SJCRH30 (cell line): ENCODE results near the gene LSP1. TPM values are rescaled to one million over a fixed set of nuclear protein-coding genes. Genes with fewer than 3 reads are reported as not detected.

Experiments used
- DNase-seq, 2 experiments: peaks; one replicate each; pipeline ENCODE4 v3.0.0-alpha.2; 2015 to 2020
- H3K27ac ChIP-seq: fragments of 250-450 bp; sonication (Bioruptor Pico); 2 replicates; pipeline ENCODE4 v1.5.1; 2020; ENCODE audit warnings: mild to moderate bottlenecking, moderate library complexity
- H3K27me3 ChIP-seq: fragments of 250-450 bp; sonication (Bioruptor Pico); 2 replicates; pipeline ENCODE4 v1.5.1; 2020; ENCODE audit warnings: mild to moderate bottlenecking, moderate library complexity
- H3K36me3 ChIP-seq: fragments of 250-450 bp; sonication (Bioruptor Pico); 2 replicates; pipeline ENCODE4 v1.5.1; 2020; ENCODE audit warnings: mild to moderate bottlenecking, moderate library complexity
- H3K4me1 ChIP-seq: fragments of 250-450 bp; sonication (Bioruptor Pico); 2 replicates; pipeline ENCODE4 v1.5.1; 2020; ENCODE audit warnings: mild to moderate bottlenecking, moderate library complexity
- H3K4me3 ChIP-seq: fragments of 250-450 bp; sonication (Bioruptor Pico); 2 replicates; pipeline ENCODE4 v1.5.1; 2020; ENCODE audit warnings: mild to moderate bottlenecking, moderate library complexity
- H3K9me3 ChIP-seq: fragments of 250-450 bp; sonication (Bioruptor Pico); replicated peaks from 2 replicates; pipeline ENCODE4 v1.5.1; 2020; ENCODE audit warnings: mild to moderate bottlenecking, moderate library complexity
- total RNA-seq: library from RNA; depleted of rRNA; stranded (reverse); fragments of >200 nt; shearing (Covaris generic); gene quantifications from 2 replicates; pipeline ENCODE4 v1.2.3, GENCODE V29; 2014

Gene LSP1
- total RNA-seq, 1 experiment from 2014 or later = 15.0 TPM

DNA sequence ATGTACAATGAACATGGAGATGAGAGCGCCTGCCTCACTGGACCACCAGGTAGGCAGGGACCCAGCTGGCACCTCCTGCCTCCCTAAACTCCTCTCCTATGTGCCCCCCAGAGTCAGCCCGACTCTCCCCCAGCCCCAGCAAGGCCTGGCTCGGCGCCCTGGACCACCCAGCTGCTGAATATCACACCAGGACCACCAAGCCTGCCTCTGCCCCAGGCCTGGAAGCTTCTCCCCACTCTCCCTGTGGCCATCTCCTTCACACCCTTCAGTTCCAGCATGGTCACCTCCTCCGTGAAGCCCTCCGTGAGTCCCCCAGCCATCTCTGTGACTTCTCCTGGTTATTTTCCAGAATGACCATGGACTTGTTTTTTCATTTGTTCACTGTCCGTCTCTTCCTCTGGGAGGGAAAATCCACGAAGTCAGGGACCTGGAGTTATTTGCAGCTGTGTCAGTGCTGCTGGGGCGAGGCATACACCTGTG lies 6.4 kb upstream of the LSP1 start:
- Histone ChIP-seq H3K36me3 (no peaks in the 10 kb centered on the region), H3K27ac (no peak overlapping the region), H3K4me1 (peaks cover 17% of the 10 kb centered on the region), H3K27me3 (peaks cover 11% of the 10 kb centered on the region; the same call in 1 of the 2 replicates), H3K9me3 (no peaks in the 10 kb centered on the region), H3K4me3 (no peak overlapping the region)
- peak; percentile 45 to 62 for DNase-seq

DNA sequence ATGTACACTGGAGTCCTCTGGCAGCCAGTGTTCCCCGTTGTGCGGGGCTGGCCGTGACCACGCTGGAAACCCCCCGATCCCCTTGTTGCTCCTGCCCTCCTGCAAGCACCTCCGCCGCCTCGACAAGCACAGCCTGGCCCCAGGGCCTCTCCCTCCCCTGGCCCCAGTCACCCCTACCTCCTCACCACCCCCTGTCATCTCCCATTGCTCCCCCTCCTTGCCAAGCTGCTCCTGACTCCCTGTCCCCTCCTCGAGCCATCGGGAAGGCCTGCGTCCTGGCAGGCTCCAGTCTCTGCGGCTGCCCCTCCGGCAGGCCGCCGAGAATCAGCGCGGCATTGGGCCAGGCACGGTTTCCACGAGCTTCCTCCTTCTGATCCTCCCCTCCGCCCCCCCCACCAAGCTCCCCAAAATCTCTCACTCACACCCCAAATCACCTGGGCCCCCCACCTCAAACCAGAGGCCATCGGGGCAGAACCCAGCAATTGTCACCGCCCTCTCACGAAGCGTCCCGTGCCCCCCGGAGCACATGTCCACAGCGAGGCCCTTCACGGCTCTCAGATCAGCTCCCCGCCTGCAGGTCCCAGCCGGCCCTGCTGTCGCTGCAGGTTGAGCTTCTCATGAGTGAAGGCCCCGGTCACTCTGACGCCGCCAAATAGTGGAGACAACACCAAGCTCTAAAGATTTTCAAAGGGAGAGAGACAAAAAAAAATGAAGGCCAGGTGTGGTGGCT lies 5.7 kb upstream of the LSP1 start:
- DNase-seq = no peak
- H3K4me3 ChIP-seq = no peak overlapping the region
- peaks cover 11% of the 10 kb centered on the region; the same call in 1 of the 2 replicates for H3K27me3 ChIP-seq
- H3K27ac ChIP-seq = no peak overlapping the region
- no peaks in the 10 kb centered on the region for H3K9me3 ChIP-seq
- H3K36me3 ChIP-seq = no peaks in the 10 kb centered on the region
- H3K4me1 ChIP-seq = peaks cover 17% of the 10 kb centered on the region

DNA sequence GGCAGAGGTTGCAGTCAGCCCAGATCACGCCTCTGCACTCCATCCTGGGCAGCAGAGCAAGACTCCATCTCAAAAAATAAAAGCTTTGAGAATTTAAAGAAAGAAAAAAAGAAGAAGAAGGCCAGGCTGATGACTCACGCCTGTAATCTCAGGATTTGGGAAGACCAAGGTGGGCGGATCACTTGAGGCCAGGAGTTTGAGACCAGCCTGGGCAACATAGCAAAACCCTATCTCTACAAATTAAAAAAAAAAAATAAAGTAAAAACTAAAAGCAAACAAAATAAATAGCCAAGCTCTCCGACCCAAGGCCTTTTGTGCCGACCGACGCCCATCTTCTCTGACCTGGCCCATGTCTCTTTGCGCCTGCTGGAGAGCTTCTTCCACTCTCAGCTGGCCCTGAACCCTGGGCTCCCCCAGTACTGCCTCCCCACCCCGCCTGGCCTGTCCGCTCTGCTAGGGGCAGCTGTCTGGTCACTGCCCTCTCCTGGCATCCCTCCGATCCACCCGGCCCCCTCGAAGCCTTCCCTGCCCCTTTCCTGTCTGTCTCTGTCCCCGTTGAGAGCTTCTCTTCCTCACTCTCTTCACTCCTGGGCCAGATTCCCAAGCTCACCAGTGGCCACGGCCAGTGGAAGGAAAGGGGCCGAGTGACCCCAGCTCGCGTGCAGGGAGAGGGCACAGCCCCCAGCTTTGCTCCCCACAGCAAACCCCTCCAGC lies 4.8 kb upstream of the LSP1 start:
- H3K9me3 ChIP-seq = no peaks in the 10 kb centered on the region
- peaks cover 17% of the 10 kb centered on the region for H3K4me1 ChIP-seq
- no peak overlapping the region for H3K27ac ChIP-seq
- no peak overlapping the region for H3K4me3 ChIP-seq
- no peak for DNase-seq
- no peaks in the 10 kb centered on the region for H3K36me3 ChIP-seq
- H3K27me3 ChIP-seq = peaks cover 13% of the 10 kb centered on the region; the same call in 1 of the 2 replicates

DNA sequence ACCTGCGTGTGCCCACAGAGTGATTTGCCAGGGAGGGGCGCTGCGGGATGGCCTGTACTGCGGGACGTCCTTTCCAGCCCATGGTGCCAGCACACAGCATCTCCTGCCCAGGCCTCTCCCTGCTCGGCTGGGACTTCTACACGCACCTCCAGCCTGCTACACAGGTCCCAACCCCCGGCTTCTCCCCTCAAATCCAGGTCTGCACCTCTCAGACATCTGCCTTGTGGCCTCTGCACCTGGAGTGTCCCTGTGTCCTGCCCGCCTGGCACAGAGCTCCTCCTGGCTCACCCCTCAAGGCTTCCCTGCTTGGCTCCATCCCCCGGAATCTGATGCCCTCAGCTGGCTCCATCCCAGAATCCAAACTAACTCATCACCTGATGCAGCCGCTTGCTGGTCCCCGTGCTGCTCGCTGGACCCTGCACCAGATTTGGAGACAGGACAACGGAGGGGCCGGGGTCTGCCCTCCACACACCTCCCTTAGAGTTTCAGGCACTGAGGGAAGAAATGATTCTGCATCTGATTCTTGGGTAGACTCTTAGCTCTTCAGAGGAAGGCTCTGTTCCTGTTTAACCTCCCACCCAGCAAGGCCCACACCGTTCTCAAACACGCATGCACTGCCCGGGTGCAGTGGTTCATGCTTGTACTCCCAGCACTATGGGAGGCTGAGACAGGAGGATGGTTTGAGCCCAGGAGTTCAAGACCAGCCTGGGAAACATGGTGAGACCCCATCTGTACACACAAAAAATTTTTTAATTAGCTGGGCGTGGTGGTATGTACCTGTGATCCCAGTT lies 4.0 kb upstream of the LSP1 start:
- Histone ChIP-seq H3K27ac (no peak overlapping the region), H3K36me3 (no peaks in the 10 kb centered on the region), H3K27me3 (peaks cover 19% of the 10 kb centered on the region; the same call in 1 of the 2 replicates), H3K4me1 (peaks cover 21% of the 10 kb centered on the region), H3K9me3 (no peaks in the 10 kb centered on the region), H3K4me3 (no peak overlapping the region)
- DNase-seq = no peak

DNA sequence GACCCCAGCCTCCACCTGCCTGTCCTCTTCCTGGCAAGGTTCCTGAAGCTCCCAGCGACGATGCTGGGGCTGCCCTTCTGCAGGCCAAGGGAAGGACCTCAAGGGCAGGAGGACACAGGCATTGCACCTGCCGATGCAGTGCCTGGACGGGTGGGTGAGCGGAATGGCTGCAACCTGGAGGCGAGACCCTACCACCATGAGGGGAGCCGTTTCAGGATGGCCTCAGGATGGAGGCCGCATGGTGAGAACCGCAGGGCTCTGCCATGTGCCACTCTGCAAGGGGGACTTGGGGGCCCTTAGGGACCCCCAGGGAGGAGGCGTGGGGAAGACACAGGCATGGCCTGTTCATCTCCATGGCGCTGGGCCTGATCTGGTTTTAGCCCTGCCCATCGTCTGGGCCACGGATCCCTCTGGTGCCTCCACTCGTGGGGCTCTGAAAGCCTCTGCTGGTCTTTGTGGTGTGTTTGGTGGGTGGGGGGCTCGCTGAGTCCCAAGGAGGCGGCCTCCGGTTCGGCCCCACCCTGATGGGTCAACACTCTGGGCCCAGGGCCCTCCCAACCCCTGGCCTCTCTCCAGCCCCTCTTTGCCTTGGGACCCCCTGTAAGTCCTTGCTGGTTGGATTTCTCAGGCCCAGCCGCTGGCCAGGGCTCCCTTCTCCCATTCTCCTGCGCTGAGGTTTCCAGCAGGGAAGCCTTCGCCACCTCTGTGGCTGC lies 1.3 kb upstream of the LSP1 start:
- Histone ChIP-seq H3K27me3 (peaks cover 31% of the 10 kb centered on the region; the same call in 1 of the 2 replicates), H3K4me1 (peaks cover 15% of the 10 kb centered on the region), H3K9me3 (no peaks in the 10 kb centered on the region), H3K27ac (no peak overlapping the region), H3K4me3 (no peak overlapping the region), H3K36me3 (no peaks in the 10 kb centered on the region)
- DNase-seq = no peak

DNA sequence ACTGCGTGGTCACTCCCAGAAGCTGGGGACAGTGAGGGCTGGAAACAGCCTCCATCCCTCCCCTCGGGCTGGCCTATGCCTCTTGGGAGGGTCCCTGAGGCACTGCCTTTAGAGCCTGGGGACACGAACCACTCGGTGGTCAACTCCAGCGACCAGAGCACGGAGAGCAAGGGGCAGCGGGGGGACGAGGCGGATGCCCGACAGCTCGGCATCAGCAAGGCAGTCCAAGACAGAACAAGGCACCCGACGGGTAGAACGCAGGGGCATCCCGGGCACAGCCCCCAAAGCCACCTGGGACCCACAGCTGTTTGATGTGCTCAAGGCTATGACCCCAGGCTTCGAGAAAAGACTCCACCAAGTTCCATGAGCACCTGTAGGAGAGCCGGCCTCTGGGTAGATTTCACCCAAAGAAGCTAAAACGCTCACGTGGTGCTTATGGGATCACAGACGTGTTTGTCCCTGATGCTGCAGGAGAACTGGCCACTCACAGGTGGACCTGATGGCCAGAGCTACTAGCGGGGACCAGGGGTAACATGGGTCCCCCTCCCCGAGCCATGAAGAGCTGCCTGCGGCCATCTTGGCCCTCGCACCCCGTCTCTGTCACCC lies 510 bp upstream of the LSP1 start:
- H3K4me1 ChIP-seq = peaks cover 10% of the 10 kb centered on the region
- H3K36me3 ChIP-seq = no peaks in the 10 kb centered on the region
- DNase-seq = no peak
- no peak overlapping the region for H3K27ac ChIP-seq
- no peak overlapping the region for H3K4me3 ChIP-seq
- H3K27me3 ChIP-seq = peaks cover 31% of the 10 kb centered on the region; the same call in 1 of the 2 replicates
- H3K9me3 ChIP-seq = no peaks in the 10 kb centered on the region

DNA sequence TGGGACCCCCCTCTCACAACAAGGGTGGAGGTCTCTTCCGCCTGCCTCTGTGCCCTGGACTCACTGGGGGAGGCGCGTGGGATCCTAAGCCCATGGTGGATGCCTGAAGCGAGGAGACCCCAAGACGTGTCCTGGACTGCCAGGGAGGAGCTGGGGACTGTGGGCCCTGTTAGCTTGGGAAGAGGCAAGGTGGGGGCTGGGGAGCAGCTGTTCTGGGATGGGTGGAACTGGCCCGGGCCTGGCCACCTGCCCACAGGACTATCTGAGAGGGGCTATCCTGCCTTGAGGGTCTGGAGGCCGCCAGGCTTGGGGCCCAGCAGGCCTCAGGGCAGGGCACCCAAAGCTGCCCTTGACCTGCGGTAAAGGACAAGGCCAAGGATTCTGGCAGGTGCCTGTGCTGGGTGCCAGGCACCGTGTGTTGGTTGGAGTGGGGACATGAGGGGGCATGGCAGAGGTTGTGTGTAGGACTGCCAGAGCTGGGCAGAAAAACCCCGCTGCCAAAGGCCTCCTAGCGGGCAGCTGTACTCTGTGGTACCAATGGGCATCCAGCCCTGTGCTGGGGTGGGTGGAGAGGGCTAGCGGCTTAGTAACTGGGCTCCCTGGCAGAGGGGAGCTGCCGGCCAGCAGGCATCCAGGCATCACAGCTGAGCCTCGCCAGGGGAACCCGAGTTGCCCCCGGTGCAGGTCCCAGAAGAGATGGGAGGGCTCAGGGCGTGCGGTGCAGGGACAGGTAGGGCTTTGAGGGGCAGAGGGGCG lies 670 bp downstream of the LSP1 start:
- H3K27me3 ChIP-seq = peaks cover 31% of the 10 kb centered on the region; the same call in 1 of the 2 replicates
- no peak for DNase-seq
- H3K36me3 ChIP-seq = no peaks in the 10 kb centered on the region
- no peaks in the 10 kb centered on the region for H3K9me3 ChIP-seq
- H3K4me3 ChIP-seq = no peak overlapping the region
- no peak overlapping the region for H3K27ac ChIP-seq
- peaks cover 10% of the 10 kb centered on the region for H3K4me1 ChIP-seq

DNA sequence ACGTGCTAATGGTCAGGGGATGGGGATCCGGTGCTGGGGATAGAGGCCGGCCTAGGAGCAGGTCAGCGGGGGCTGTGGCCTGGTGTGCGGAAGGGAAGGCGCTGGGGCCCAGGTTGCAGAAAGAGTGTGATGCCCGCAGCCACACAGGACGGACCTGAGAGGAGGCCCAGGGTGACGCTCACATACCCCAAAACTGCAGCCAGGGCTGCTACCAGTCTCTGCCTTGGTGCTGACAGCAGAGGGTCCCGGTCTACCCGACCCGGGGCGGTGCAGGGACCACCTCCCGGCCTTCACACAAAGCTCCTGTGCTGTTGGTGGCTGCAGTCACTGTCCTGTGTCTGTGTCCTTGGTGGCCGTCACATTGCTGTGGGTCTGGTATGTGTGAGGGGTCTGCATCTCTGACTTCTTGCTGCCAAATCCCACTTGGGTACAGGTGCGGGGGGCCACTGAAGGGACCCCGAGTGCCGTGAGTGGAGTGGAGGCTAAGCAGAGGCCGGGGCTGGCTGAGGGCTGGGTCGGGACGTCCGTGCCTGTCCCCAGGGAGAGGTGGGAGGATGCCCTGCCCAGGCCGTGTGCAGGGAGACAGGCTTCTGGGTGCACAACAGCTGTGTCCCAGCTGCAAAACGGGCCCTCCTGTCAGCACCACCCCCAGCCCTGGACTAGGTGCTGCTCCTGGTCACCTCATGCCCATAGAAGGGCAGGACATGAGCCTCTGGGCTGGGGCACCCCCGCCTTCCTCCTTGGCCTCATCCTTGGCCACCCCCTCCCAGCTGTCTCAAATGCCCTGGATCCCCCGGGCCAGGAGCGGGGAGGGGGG lies 1.5 kb downstream of the LSP1 start:
- H3K27ac ChIP-seq = no peak overlapping the region
- no peak for DNase-seq
- H3K9me3 ChIP-seq = no peaks in the 10 kb centered on the region
- H3K4me3 ChIP-seq = no peak overlapping the region
- H3K36me3 ChIP-seq = no peaks in the 10 kb centered on the region
- H3K4me1 ChIP-seq = peaks cover 10% of the 10 kb centered on the region
- H3K27me3 ChIP-seq = peaks cover 31% of the 10 kb centered on the region; the same call in 1 of the 2 replicates

DNA sequence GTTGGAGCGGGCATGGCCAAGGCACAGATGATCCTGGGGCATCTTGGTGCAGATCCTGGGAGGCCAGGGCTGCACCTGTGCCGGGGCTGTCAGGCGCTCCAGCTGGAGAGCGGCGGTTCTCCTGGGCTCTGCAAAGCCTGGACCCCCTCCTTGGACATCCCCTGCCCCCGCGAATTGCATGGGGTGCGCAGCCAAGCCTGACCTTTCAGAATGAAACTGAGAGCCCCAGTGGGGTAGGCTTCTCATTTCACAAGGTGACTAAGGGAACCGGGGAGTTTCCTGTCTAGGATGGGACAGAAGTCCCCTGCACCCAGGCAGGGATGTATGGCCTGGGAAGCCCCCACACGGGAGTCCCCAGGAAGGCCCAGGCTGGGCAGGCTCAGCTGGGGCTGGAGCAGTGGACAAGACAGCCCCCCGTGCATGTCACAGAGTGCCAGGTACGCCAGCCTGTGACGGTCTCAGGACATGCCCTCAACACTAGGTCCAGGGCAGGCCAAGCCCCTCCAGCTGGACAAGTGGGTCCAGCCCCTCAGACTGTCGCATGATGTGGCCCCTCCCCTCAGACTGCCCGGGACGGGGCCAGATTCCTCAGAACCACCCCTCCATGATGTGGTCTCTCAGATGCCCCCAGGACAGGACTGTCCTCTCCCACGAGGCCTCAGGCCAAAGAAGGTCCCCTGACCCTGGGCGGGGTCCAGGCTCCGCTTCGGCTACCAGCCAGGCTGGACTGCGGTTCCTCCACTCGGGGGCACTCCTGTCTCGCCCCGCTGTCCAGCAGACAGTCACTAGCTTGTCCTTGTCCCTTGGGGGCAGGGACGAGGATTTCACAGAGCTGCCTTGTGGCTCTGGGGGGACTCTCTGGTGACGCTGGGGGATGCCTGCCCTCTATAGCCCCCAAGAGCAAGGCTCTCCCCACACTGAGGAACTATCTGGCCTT lies 2.3 kb downstream of the LSP1 start:
- H3K4me3 ChIP-seq = no peak overlapping the region
- no peak for DNase-seq
- no peaks in the 10 kb centered on the region for H3K36me3 ChIP-seq
- H3K27me3 ChIP-seq = peaks cover 31% of the 10 kb centered on the region
- H3K4me1 ChIP-seq = peaks cover 10% of the 10 kb centered on the region
- H3K27ac ChIP-seq = no peak overlapping the region
- no peaks in the 10 kb centered on the region for H3K9me3 ChIP-seq

DNA sequence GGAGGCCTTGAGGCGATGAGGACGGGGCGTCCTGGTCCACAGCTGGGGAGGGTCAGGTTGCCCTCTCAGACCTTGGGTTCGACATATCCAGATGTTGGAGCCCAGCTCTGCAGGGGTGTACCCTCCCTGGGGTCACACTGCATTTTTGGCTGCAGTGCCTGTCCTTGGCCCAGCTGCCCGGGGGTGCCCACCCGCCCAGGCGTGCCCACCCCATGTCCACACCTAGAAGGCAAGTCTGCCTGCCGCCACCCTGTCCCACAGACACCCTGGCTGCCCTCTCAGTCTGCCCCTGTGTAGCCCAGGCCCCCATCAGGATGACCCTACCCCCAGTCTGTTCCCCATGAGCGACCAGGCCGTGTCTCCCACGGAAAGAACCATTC lies 3.0 kb downstream of the LSP1 start:
- no peak overlapping the region for H3K27ac ChIP-seq
- no peaks in the 10 kb centered on the region for H3K36me3 ChIP-seq
- peaks cover 10% of the 10 kb centered on the region for H3K4me1 ChIP-seq
- no peaks in the 10 kb centered on the region for H3K9me3 ChIP-seq
- DNase-seq = no peak
- H3K4me3 ChIP-seq = no peak overlapping the region
- peaks cover 31% of the 10 kb centered on the region for H3K27me3 ChIP-seq

DNA sequence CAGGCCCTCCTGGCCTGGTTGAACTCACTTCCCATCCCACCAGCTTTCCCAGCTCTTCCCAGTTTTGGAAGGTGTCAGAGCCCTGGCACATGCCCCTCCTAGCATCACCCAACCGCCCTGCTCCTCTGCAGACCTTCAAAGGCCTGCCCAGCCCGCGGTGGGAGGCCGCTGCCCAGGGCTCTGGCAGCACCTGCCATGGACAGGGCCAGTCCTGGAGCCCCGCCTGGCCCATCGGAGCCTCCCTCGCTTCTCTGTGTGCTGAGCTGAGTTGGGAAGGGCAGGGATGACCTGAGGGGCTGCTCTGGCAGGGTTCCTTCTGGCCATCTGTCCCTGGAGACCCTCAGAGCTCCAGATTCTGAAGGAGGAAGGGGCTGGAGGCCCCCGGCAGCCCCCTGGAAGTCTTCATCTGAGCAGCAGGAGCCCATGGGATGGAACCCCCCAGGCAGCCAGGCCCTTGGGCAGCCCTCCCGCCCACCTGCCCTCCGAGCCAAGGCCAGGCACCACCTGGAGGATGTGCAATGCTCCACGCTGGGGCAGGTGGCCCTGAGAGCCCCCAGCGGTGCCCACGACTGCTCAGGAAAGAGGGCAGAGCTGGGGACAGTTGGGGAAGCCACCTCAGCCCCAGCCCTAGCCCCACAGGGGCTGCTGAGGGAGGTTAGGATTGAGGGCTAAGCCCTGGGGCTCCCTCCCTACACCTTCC lies 3.6 kb downstream of the LSP1 start:
- Histone ChIP-seq H3K4me3 (no peak overlapping the region), H3K36me3 (no peaks in the 10 kb centered on the region), H3K27ac (no peak overlapping the region), H3K9me3 (no peaks in the 10 kb centered on the region), H3K4me1 (peaks cover 10% of the 10 kb centered on the region), H3K27me3 (peaks cover 31% of the 10 kb centered on the region)
- no peak for DNase-seq
